Subcutaneous adipose tissue (tissue), 4 donors: ENCODE measurements around the gene TAC4. TPM values are rescaled to one million over a fixed set of nuclear protein-coding genes. Genes with fewer than 3 reads are reported as not detected.

Source experiments
- CTCF ChIP-seq: fragments of 450-650 bp; IDR thresholded peaks from one replicate; pipeline ENCODE4 v1.5.1; 2016; ENCODE audit warnings: low read depth, mild to moderate bottlenecking, control low read depth, antibody characterized with exemption, moderate library complexity
- total RNA-seq, 4 donors: library from RNA; depleted of rRNA; stranded (reverse); fragments of >200 nt; gene quantifications; one replicate each; pipeline ENCODE4 v1.1.0, GENCODE V29; 2016

TAC4 gene
- total RNA-seq, 4 donors from 2014 or later: not detected

DNA sequence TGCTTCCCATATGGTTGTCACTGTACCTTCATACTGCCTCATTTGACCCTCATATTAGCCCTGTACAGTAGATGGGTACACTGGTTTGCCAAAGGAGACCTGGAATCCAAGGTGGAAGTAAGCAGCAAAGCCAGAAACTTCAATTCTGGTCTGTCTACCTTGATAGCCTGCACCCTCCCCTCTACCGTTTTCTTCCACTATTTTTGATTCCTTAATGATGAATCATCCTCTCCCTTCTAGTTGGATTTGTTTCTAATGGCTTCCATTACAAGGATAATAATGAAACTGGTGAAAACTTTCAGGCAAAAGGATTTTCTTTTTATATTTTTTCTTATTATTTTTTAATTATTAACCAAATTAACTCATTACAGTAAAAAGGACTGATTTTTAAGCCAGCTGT is 17.3 kb downstream of the TAC4 start:
- TF ChIP-seq CTCF: no peak

GRCh38 chr17:49829026-49829425 is 18.8 kb downstream of the TAC4 start:
- TF ChIP-seq CTCF: no peak

GRCh38 chr17:49825645-49826044 is 22.2 kb downstream of the TAC4 start:
- no peak for TF ChIP-seq CTCF

DNA sequence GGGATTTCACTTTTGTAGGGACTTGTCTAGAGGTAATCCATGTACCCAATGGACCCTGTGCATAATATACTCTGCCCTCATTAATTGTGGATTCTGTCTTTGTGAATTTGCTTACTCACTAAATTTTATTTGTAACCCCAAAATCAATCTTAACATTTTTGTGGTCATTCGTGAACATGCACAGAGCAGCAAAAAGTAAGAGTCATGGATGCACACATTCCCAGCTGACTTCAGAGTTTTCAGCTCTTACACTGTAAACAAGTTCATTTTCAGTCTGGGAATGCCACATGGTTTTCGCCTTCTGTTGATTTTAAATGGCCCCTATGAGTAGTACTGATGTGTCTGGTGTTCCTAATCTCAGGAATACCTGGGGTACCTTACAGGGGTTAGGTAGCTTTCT is 24.3 kb downstream of the TAC4 start:
- TF ChIP-seq CTCF: no peak

- no peak for TF ChIP-seq CTCF
These were observed 25.0 kb downstream of the TAC4 start for GRCh38 chr17:49822829-49823228.

GRCh38 chr17:49821916-49822315 is 26.0 kb downstream of the TAC4 start:
- TF ChIP-seq CTCF: no peak

DNA sequence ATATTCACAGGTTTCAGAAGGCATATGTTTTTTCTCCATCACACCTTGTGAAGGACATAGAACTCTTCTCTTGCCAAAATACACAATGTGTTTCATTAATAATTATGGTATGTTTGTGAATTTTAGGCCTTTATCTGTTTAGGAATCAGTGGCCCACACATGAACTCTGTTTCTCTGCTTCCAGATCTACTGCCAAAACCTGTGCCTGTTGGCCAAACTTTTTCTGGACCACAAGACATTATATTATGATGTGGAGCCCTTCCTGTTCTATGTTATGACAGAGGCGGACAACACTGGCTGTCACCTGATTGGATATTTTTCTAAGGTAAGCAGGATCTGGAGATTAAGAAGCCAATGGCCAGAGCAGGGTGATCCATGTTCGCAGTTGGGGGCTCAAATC is 26.4 kb downstream of the TAC4 start:
- no peak for TF ChIP-seq CTCF
